H9 (cell line): Measurements from ENCODE around the gene NOP56. TPM values are rescaled to one million over a fixed set of nuclear protein-coding genes. Genes with fewer than 3 reads are reported as not detected.

Experiments
- DNase-seq: peaks from one replicate; pipeline ENCODE4 v3.0.0-alpha.2; 2017
- H2AFZ ChIP-seq: one replicate; pipeline ENCODE4 v1.6.1; 2013; ENCODE audit warnings: mild to moderate bottlenecking, low read length, control low read depth, moderate library complexity
- H2AK5ac ChIP-seq: 2 replicates; pipeline ENCODE4 v1.6.1; 2013; ENCODE audit warnings: low read length, control low read depth, mixed read lengths; ENCODE audit not compliant: insufficient read length
- H2BK120ac ChIP-seq: one replicate; pipeline ENCODE4 v1.6.1; 2013; ENCODE audit warnings: low read depth, mild to moderate bottlenecking, low read length, control low read depth, inconsistent platforms; ENCODE audit not compliant: poor library complexity, severe bottlenecking
- H2BK12ac ChIP-seq: 2 replicates; pipeline ENCODE4 v1.6.1; 2013; ENCODE audit warnings: low read length, control low read depth, mixed read lengths, low read depth; ENCODE audit not compliant: insufficient read length
- H2BK15ac ChIP-seq: 2 replicates; pipeline ENCODE4 v1.6.1; 2013; ENCODE audit warnings: low read depth, low read length, control low read depth
- H2BK20ac ChIP-seq: one replicate; pipeline ENCODE4 v1.6.1; 2013; ENCODE audit warnings: low read depth, mild to moderate bottlenecking, low read length, control low read depth, inconsistent platforms; ENCODE audit not compliant: poor library complexity, severe bottlenecking
- H2BK5ac ChIP-seq: 2 replicates; pipeline ENCODE4 v1.6.1; 2013; ENCODE audit warnings: low read length, control low read depth, mixed read lengths; ENCODE audit not compliant: insufficient read length
- H3K14ac ChIP-seq: 2 replicates; pipeline ENCODE4 v1.6.1; 2013; ENCODE audit warnings: low read length, control low read depth; ENCODE audit not compliant: insufficient read depth
- H3K18ac ChIP-seq: 2 replicates; pipeline ENCODE4 v1.6.1; 2013; ENCODE audit warnings: low read depth, mild to moderate bottlenecking, mixed read lengths, low read length, control low read depth; ENCODE audit not compliant: insufficient read length
- H3K23ac ChIP-seq: 2 replicates; pipeline ENCODE4 v1.6.1; 2013; ENCODE audit warnings: low read length, control low read depth, mixed read lengths, low read depth; ENCODE audit not compliant: insufficient read length
- H3K23me2 ChIP-seq: 2 replicates; pipeline ENCODE4 v1.6.1; 2013; ENCODE audit warnings: low read depth, mild to moderate bottlenecking, mixed read lengths, low read length, control low read depth; ENCODE audit not compliant: insufficient read length, poor library complexity, severe bottlenecking
- H3K27ac ChIP-seq: 2 replicates; pipeline ENCODE4 v1.5.1; 2013; ENCODE audit warnings: low read length, control low read depth, mixed read lengths, low read depth; ENCODE audit not compliant: insufficient read length
- H3K27me3 ChIP-seq: 2 replicates; pipeline ENCODE4 v1.6.1; 2013; ENCODE audit warnings: low read length, control low read depth, inconsistent platforms; ENCODE audit not compliant: insufficient read depth
- H3K4ac ChIP-seq: 2 replicates; pipeline ENCODE4 v1.6.1; 2013; ENCODE audit warnings: low read depth, mild to moderate bottlenecking, control low read depth, inconsistent platforms, low read length, moderate library complexity
- H3K4me1 ChIP-seq: 2 replicates; pipeline ENCODE4 v1.6.1; 2013; ENCODE audit warnings: low read length, control low read depth, inconsistent platforms; ENCODE audit not compliant: insufficient read depth
- H3K4me2 ChIP-seq: 2 replicates; pipeline ENCODE4 v1.6.1; 2013; ENCODE audit warnings: low read length, control low read depth, mixed read lengths; ENCODE audit not compliant: insufficient read length, insufficient read depth
- H3K56ac ChIP-seq: 2 replicates; pipeline ENCODE4 v1.6.1; 2013; ENCODE audit warnings: low read depth, mild to moderate bottlenecking, mixed read lengths, low read length, control low read depth; ENCODE audit not compliant: insufficient read length
- H3K79me1 ChIP-seq: 2 replicates; pipeline ENCODE4 v1.6.1; 2013; ENCODE audit warnings: low read depth, mild to moderate bottlenecking, moderate library complexity, low read length, control low read depth, inconsistent platforms; ENCODE audit not compliant: insufficient read depth, poor library complexity, severe bottlenecking
- H3K79me2 ChIP-seq: 2 replicates; pipeline ENCODE4 v1.6.1; 2013; ENCODE audit warnings: low read length, control low read depth, inconsistent platforms; ENCODE audit not compliant: insufficient read depth
- H3K9ac ChIP-seq: 2 replicates; pipeline ENCODE4 v1.6.1; 2013; ENCODE audit warnings: low read length, control low read depth, mixed read lengths; ENCODE audit not compliant: insufficient read length; ENCODE audit errors: extremely low read depth
- H3K9me3 ChIP-seq: one replicate; pipeline ENCODE4 v1.6.1; 2013; ENCODE audit warnings: low read depth, low read length, inconsistent platforms; ENCODE audit not compliant: control insufficient read depth
- H3T11ph ChIP-seq: one replicate; pipeline ENCODE4 v1.6.1; 2013; ENCODE audit warnings: mild to moderate bottlenecking, low read length, control low read depth, inconsistent platforms
- H4K20me1 ChIP-seq: one replicate; pipeline ENCODE4 v1.6.1; 2013; ENCODE audit not compliant: control insufficient read depth, insufficient read length, insufficient read depth
- H4K5ac ChIP-seq: 2 replicates; pipeline ENCODE4 v1.6.1; 2013; ENCODE audit warnings: low read depth, mild to moderate bottlenecking, mixed read lengths, low read length, control low read depth; ENCODE audit not compliant: insufficient read length
- H4K8ac ChIP-seq: replicated peaks from 2 replicates; pipeline ENCODE4 v1.6.1; 2013; ENCODE audit warnings: low read length, control low read depth, mixed read lengths, low read depth; ENCODE audit not compliant: insufficient read length
- H4K91ac ChIP-seq: 2 replicates; pipeline ENCODE4 v1.6.1; 2013; ENCODE audit warnings: low read depth, mild to moderate bottlenecking, moderate library complexity, mixed read lengths, low read length, control low read depth; ENCODE audit not compliant: insufficient read length
- H3K27ac Mint-ChIP-seq, 3 experiments: 2 replicates in 2 of 3; 3 replicates in 1 of 3; pipeline ENCODE4 v1.8.0; 2020 to 2021; ENCODE audit warnings: mixed read lengths in 3 of 3, mild to moderate bottlenecking in 1 of 3, moderate library complexity in 1 of 3
- H3K27me3 Mint-ChIP-seq: 2 replicates; pipeline ENCODE4 v1.8.0; 2021; ENCODE audit warnings: low read depth, mild to moderate bottlenecking, moderate library complexity, mixed read lengths
- H3K36me3 Mint-ChIP-seq, 3 experiments: 2 replicates in 2 of 3; 3 replicates in 1 of 3; pipeline ENCODE4 v1.8.0; 2020 to 2021; ENCODE audit warnings: low read depth in 3 of 3, mixed read lengths in 3 of 3; ENCODE audit not compliant: insufficient read depth in 1 of 3
- H3K4me1 Mint-ChIP-seq, 2 experiments: 2 replicates each; pipeline ENCODE4 v1.8.0; 2020; ENCODE audit warnings: mixed read lengths in 2 of 2
- H3K4me3 Mint-ChIP-seq, 2 experiments: 2 replicates in 1 of 2; 3 replicates in 1 of 2; pipeline ENCODE4 v1.8.0; 2020 to 2021; ENCODE audit warnings: mild to moderate bottlenecking in 2 of 2, mixed read lengths in 2 of 2, moderate library complexity in 1 of 2
- H3K9me3 Mint-ChIP-seq, 2 experiments: 2 replicates in 1 of 2; 3 replicates in 1 of 2; pipeline ENCODE4 v1.8.0; 2020; ENCODE audit warnings: mild to moderate bottlenecking in 2 of 2, mixed read lengths in 2 of 2, moderate library complexity in 1 of 2
- CTCF ChIP-seq: fragments of 200-600 bp; sonication (generic); conservative IDR thresholded peaks from 3 replicates; pipeline ENCODE4 v1.8.0; 2021; ENCODE audit warnings: antibody characterized with exemption, mild to moderate bottlenecking
- WGBS: extraction: QIAGEN DNeasy Blood & Tissue Kit; methylation state at CpG from one replicate; pipeline ENCODE4 v1.1.7; 2013; ENCODE audit warnings: missing lambda C conversion rate, low lambda C conversion rate, mixed read lengths; ENCODE audit not compliant: insufficient read length; ENCODE audit errors: extremely low coverage; 5-methylcytosine and 5-hydroxymethylcytosine counted together
- total RNA-seq: library from RNA; stranded (reverse); gene quantifications from 2 replicates; pipeline ENCODE4 v1.2.1, GENCODE V29; 2021

Gene NOP56
- total RNA-seq, 1 experiment from 2014 or later, result 774 TPM

GRCh38 chr20:2653556-2654383, 1.3 kb downstream of the NOP56 start:
- Histone ChIP-seq H3K4me2 (peak overlapping the region; percentile 96), H4K20me1 (no peaks in the 10 kb centered on the region), H2BK120ac (no peak overlapping the region), H2BK20ac (no peak overlapping the region), H3K9me3 (no peaks in the 10 kb centered on the region), H3K79me2 (peaks cover 17% of the 10 kb centered on the region), H2BK15ac (no peak overlapping the region), H2BK12ac (no peak overlapping the region), H4K8ac (no peak overlapping the region), H3K79me1 (peaks cover 11% of the 10 kb centered on the region), H3K4me1 (no peaks in the 10 kb centered on the region; the same call in 1 of the 2 replicates), H3K18ac (peak overlapping the region; percentile 57), H2AK5ac (no peak overlapping the region), H3K9ac (peak overlapping the region; percentile 99), H3T11ph (no peak overlapping the region), H3K23ac (no peak overlapping the region), H4K91ac (no peak overlapping the region), H2AFZ (no peak overlapping the region), H3K27me3 (no peaks in the 10 kb centered on the region), H3K14ac (no peak overlapping the region), H3K56ac (no peak overlapping the region), H3K27ac (no peak overlapping the region), H4K5ac (no peak overlapping the region), H3K23me2 (peaks cover 9% of the 10 kb centered on the region), H3K4ac (no peak overlapping the region), H2BK5ac (no peak overlapping the region)
- no peak for DNase-seq
- whole genome bisulfite sequencing, result no CpG with 5 or more reads among the region's 24 CpGs
- Mint-ChIP-seq H3K36me3 (peaks cover 52 to 62% (median 57%) of the 10 kb centered on the region in 3 experiments), H3K4me3 (peak overlapping the region; percentile 88 to 93), H3K9me3 (no peaks in the 10 kb centered on the region), H3K27me3 (peaks cover 3% of the 10 kb centered on the region; the same call in 1 of the 2 replicates), H3K4me1 (peaks cover 15 to 22% of the 10 kb centered on the region in 2 experiments), H3K27ac (peak overlapping the region in 2 of 3 experiments; percentile 81 to 86; a peak in 5 of 7 replicates)
- no peak for TF ChIP-seq CTCF
